NCI-H2196 (cell line): ENCODE measurements around the gene FARS2.

ENCODE experiments used
- DNase-seq: peaks from one replicate; lab custom pipeline; 2025; ENCODE audit not compliant: unreplicated experiment; lab: John Stamatoyannopoulos, UW

Gene FARS2

GRCh38 chr6:5365436-5366195 is 104.3 kb downstream of the FARS2 start:
- no peak for DNase-seq

- no peak for DNase-seq
Observed at GRCh38 chr6:5366941-5367340, 105.6 kb downstream of the FARS2 start.

- DNase-seq = no peak
Observed at GRCh38 chr6:5367510-5367909, 106.2 kb downstream of the FARS2 start.

- no peak for DNase-seq
Observed at GRCh38 chr6:5373430-5373829, 112.1 kb downstream of the FARS2 start.

GRCh38 chr6:5378331-5378730 is 117.0 kb downstream of the FARS2 start:
- no peak for DNase-seq

- DNase-seq = no peak
Observed at GRCh38 chr6:5379647-5380242, 118.4 kb downstream of the FARS2 start.

GRCh38 chr6:5383856-5384255 is 122.5 kb downstream of the FARS2 start:
- no peak for DNase-seq

GRCh38 chr6:5384276-5384675 is 123.0 kb downstream of the FARS2 start:
- DNase-seq = no peak

GRCh38 chr6:5388326-5388725 is 127.0 kb downstream of the FARS2 start:
- no peak for DNase-seq

- no peak for DNase-seq
Observed at GRCh38 chr6:5389086-5389745, 127.9 kb downstream of the FARS2 start.

GRCh38 chr6:5390177-5390576 is 128.9 kb downstream of the FARS2 start:
- DNase-seq = no peak

- no peak for DNase-seq
Observed at GRCh38 chr6:5394280-5394679, 133.0 kb downstream of the FARS2 start.

GRCh38 chr6:5395719-5396118 is 134.4 kb downstream of the FARS2 start:
- no peak for DNase-seq

GRCh38 chr6:5398530-5398929 is 137.2 kb downstream of the FARS2 start:
- DNase-seq = peak; percentile 4

GRCh38 chr6:5399391-5399790 is 138.1 kb downstream of the FARS2 start:
- DNase-seq = no peak

GRCh38 chr6:5401845-5402738 is 140.8 kb downstream of the FARS2 start:
- DNase-seq = no peak

GRCh38 chr6:5403076-5403475 is 141.8 kb downstream of the FARS2 start:
- DNase-seq = no peak

- DNase-seq = no peak
Observed at GRCh38 chr6:5403609-5404008, 142.3 kb downstream of the FARS2 start.

GRCh38 chr6:5405976-5406375 is 144.7 kb downstream of the FARS2 start:
- DNase-seq = no peak

GRCh38 chr6:5411414-5411813 is 150.1 kb downstream of the FARS2 start:
- no peak for DNase-seq

GRCh38 chr6:5412017-5412416 is 150.7 kb downstream of the FARS2 start:
- no peak for DNase-seq
